Sigmoid colon (tissue), 3 donors: ENCODE measurements around the gene ST6GALNAC2.

Experiments used
- CTCF ChIP-seq, 4 experiments: fragments of 450-650 bp in 3 of 4; fragments of 200-600 bp in 1 of 4; IDR thresholded peaks; one replicate each; pipeline ENCODE4 v1.5.1; 2016 to 2019; ENCODE audit warnings: antibody characterized with exemption in 4 of 4, mild to moderate bottlenecking in 3 of 4, moderate library complexity in 2 of 4
- POLR2A ChIP-seq, 2 donors: fragments of 450-650 bp; IDR thresholded peaks; one replicate each; pipeline ENCODE4 v1.6.1; 2016; ENCODE audit warnings: antibody characterized with exemption in 2 of 2, mild to moderate bottlenecking in 2 of 2, moderate library complexity in 2 of 2

DNA sequence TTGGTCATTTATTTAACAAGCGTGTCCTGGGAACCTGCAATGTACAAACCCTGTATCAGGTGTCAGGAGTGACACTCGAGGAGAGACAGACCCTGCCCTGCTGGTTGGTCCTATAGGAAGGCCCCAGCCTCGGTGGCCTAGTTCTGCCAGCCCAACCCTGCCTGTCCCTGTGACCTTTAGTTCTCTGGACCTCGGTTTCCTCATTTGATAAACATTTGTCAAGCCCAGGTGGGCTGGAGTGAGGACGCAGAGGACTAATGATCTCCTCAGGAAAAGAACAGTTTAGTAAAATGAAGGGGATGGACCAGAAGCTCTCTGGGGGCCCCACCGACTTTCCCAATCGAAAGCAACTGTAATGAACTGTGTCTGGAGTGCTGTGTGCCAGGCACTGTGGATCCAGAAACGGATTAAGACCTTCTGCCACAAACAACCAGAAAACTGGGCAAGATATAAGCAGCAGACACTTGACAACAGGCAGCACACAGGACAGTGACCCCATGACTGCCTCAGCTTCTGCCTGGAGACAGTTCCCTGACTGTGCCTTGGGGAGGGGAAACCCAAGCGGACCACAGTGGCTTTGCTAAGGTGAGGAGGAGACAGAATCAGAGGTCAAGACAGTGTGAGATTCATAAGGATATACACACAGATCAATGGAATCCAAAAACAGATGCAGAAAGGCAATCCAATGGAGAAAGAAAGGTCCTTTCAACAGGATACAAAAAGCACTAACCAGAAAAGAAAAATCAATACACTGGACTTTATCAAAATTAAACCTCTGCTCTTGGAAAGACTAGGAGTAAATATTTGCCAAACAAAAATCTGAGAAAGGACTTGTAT, 37.1 kb downstream of the ST6GALNAC2 start:
- TF ChIP-seq CTCF (IDR thresholded peaks at IDR 0.05), result no peak
- no peak for TF ChIP-seq POLR2A (IDR thresholded peaks at IDR 0.05)
